H1 (cell line): ENCODE measurements around the gene IFNB1. TPM values are rescaled to one million over a fixed set of nuclear protein-coding genes. Genes with fewer than 3 reads are reported as not detected.

Experiments used
- CEBPB ChIP-seq: IDR thresholded peaks from 2 replicates; pipeline ENCODE4 v1.6.1; 2012; ENCODE audit warnings: low read depth, low read length
- GABPA ChIP-seq: IDR thresholded peaks from 2 replicates; pipeline ENCODE4 v1.6.1; 2011; ENCODE audit warnings: mild to moderate bottlenecking, low read length, moderate library complexity, borderline replicate concordance; ENCODE audit not compliant: insufficient read depth
- SP2 ChIP-seq: IDR thresholded peaks from 2 replicates; pipeline ENCODE4 v1.6.1; 2012; ENCODE audit warnings: mild to moderate bottlenecking, low read length, inconsistent platforms
- polyA plus RNA-seq, 7 experiments: library from polyadenylated mRNA; depleted of rRNA in 3 of 7; stranded (reverse) in 5 of 7; unstranded in 2 of 7; fragments of >200 nt in 5 of 7; fragments of 200-250 nt in 2 of 7; gene quantifications; 1 replicate in 5 of 7; 2 replicates in 1 of 7; 4 replicates in 1 of 7; pipeline versions ENCODE4 v1.2.1 to v1.2.3, GENCODE V29; 2011 to 2013; ENCODE audit warnings: missing spikeins in 2 of 7, mixed read lengths in 2 of 7
- total RNA-seq: library from RNA; stranded (reverse); fragmentation: NEBNext Ultra II Directional; extraction: Animal tissue kit (Norgen Biotek cat#: 25700); gene quantifications from 2 replicates; pipeline ENCODE4 v1.2.1, GENCODE V29; 2021

The IFNB1 gene
- total and polyA plus RNA-seq, 2 of the 8 experiments (the other 6 are each of a cell fraction or from before 2014, with no cell fraction given) = not detected

GRCh38 chr9:21104787-21105186 is 27.0 kb upstream of the IFNB1 start (continued):
- TF ChIP-seq GABPA (no peak), CEBPB (no peak), SP2 (no peak)
